Epidermal melanocyte (primary cell): ENCODE measurements around the gene FAM90A26.
"Not testable (repeated sequence)": the region's sequence is repeated elsewhere in the genome, so short reads cannot be mapped to it uniquely, and the experiment has no call there.

Experiments used
- DNase-seq: peaks from one replicate; pipeline ENCODE4 v3.0.0; 2011; ENCODE audit warnings: low spot score; ENCODE audit not compliant: insufficient read length

The FAM90A26 gene

GRCh38 chr4:9155101-9155886, 14.9 kb upstream of the FAM90A26 start:
- DNase-seq: not testable (repeated sequence)

- peak; percentile 19 for DNase-seq
Observed at GRCh38 chr4:9158392-9158791, 11.8 kb upstream of the FAM90A26 start.

- not testable (repeated sequence) for DNase-seq
Observed at GRCh38 chr4:9160046-9160445, 10.2 kb upstream of the FAM90A26 start.

- DNase-seq: not testable (repeated sequence)
Observed at GRCh38 chr4:9165990-9166389, 4.2 kb upstream of the FAM90A26 start.

GRCh38 chr4:9210357-9210756, 40.1 kb downstream of the FAM90A26 start, which contains the start of gene USP17L10:
USP17L10 (plus strand) TSS chr4:9210657; CDS start chr4:9210657, 0 bp downstream.
- not testable (repeated sequence) for DNase-seq

GRCh38 chr4:9214701-9215100, 44.5 kb downstream of the FAM90A26 start:
- DNase-seq: not testable (repeated sequence)

GRCh38 chr4:9215105-9215504, 44.9 kb downstream of the FAM90A26 start, which contains the start of gene USP17L11:
USP17L11 (plus strand) TSS chr4:9215405; CDS start chr4:9215405, 0 bp downstream.
- DNase-seq: not testable (repeated sequence)

- not testable (repeated sequence) for DNase-seq
Observed at GRCh38 chr4:9219852-9220251, 49.6 kb downstream of the FAM90A26 start, which contains the start of gene USP17L12. USP17L12 (plus strand) TSS chr4:9220152; CDS start chr4:9220152, 0 bp downstream.

GRCh38 chr4:9224596-9224995, 54.4 kb downstream of the FAM90A26 start, which contains the start of gene USP17L13:
USP17L13 (plus strand) TSS chr4:9224896; CDS start chr4:9224896, 0 bp downstream.
- DNase-seq: not testable (repeated sequence)
